Endothelial cell of umbilical vein (primary cell): ENCODE data around the gene CYB5D1. TPM values are rescaled to one million over a fixed set of nuclear protein-coding genes. Genes with fewer than 3 reads are reported as not detected.
A peak's percentile ranks its signal among the peaks of the same experiment; 100 is the strongest.

Source experiments
- BruUV-seq: library from RNA; stranded (reverse); fragments of 400-500 nt; replicated peaks from 2 replicates; lab custom pipeline; 2021; lab: Mats Ljungman, UMichigan
- CTCF ChIA-PET: fragments of 300-600, 350-600 bp; sonication (Branson Sonifier 250); formaldehyde crosslinking; loops from one replicate; lab custom pipeline; 2021; ENCODE audit warnings: antibody characterized with exemption, inconsistent platforms; lab: Charles Lee
- POLR2A ChIA-PET: fragments of 300-600, 350-600 bp; sonication (Branson Sonifier 250); formaldehyde crosslinking; loops from one replicate; lab custom pipeline; 2021; ENCODE audit warnings: antibody characterized with exemption, inconsistent platforms; lab: Charles Lee
- DNase-seq: peaks from one replicate; pipeline ENCODE4 v3.0.0-alpha.2; 2011; ENCODE audit warnings: low read depth, low spot score
- FAIRE-seq: peaks from 2 replicates; lab custom pipeline; 2011; peaks lifted over from hg19 to GRCh38; lab: Jason Lieb, UNC
- H2AFZ ChIP-seq: 2 replicates; pipeline ENCODE4 v1.6.0; 2012; ENCODE audit warnings: low read depth, low read length, control low read depth, inconsistent platforms
- H3K27ac ChIP-seq: 2 replicates; pipeline ENCODE4 v1.5.1; 2011; ENCODE audit warnings: low read depth, mild to moderate bottlenecking, control low read depth, low read length, moderate library complexity; ENCODE audit not compliant: insufficient read depth
- H3K27me3 ChIP-seq, 2 experiments: 2 replicates each; pipeline versions ENCODE4 v1.6.0 to v1.6.1; 2011; ENCODE audit warnings: low read length in 2 of 2, mixed read lengths in 1 of 2; ENCODE audit not compliant: control insufficient read depth in 2 of 2, insufficient read depth in 2 of 2
- H3K36me3 ChIP-seq, 2 experiments: 2 replicates in 1 of 2; 3 replicates in 1 of 2; pipeline ENCODE4 v1.5.1; 2011; ENCODE audit warnings: low read length in 2 of 2, mild to moderate bottlenecking in 1 of 2, moderate library complexity in 1 of 2; ENCODE audit not compliant: control insufficient read depth in 2 of 2, insufficient read depth in 2 of 2; ENCODE audit errors: extremely low read depth in 1 of 2
- H3K4me1 ChIP-seq: 3 replicates; pipeline ENCODE4 v1.5.1; 2011; ENCODE audit warnings: mild to moderate bottlenecking, low read length; ENCODE audit not compliant: control insufficient read depth, insufficient read depth; ENCODE audit errors: extremely low read depth
- H3K4me2 ChIP-seq: 2 replicates; pipeline ENCODE4 v1.6.1; 2011; ENCODE audit warnings: low read length, control low read depth, mixed read lengths; ENCODE audit not compliant: insufficient read depth
- H3K4me3 ChIP-seq, 3 experiments: fragments of 200-600 bp in 1 of 3; sonication (generic), shearing (Covaris generic) in 1 of 3; replicated peaks in 1 of 3; 2 replicates each; pipeline ENCODE4 v1.5.1; 2011 to 2016; ENCODE audit warnings: control low read depth in 3 of 3, low read length in 3 of 3, mild to moderate bottlenecking in 2 of 3, inconsistent platforms in 1 of 3, low read depth in 1 of 3, moderate library complexity in 1 of 3; ENCODE audit not compliant: insufficient read depth in 1 of 3
- H3K79me2 ChIP-seq: 2 replicates; pipeline ENCODE4 v1.6.0; 2012; ENCODE audit warnings: low read length, inconsistent platforms; ENCODE audit not compliant: control insufficient read depth, insufficient read depth
- H3K9ac ChIP-seq: replicated peaks from 2 replicates; pipeline ENCODE3; 2011; ENCODE audit warnings: low read length, control low read depth; ENCODE audit not compliant: insufficient read depth; ENCODE audit errors: extremely low read depth
- H3K9me1 ChIP-seq: replicated peaks from 3 replicates; pipeline ENCODE4 v1.6.0; 2011; ENCODE audit warnings: mild to moderate bottlenecking, low read length; ENCODE audit not compliant: control insufficient read depth, insufficient read depth; ENCODE audit errors: extremely low read depth
- H3K9me3 ChIP-seq: replicated peaks from 2 replicates; pipeline ENCODE4 v1.5.1; 2012; ENCODE audit warnings: low read length, inconsistent platforms; ENCODE audit not compliant: control insufficient read depth, insufficient read depth
- H4K20me1 ChIP-seq: replicated peaks from 2 replicates; pipeline ENCODE3; 2011; ENCODE audit warnings: mild to moderate bottlenecking, low read length; ENCODE audit not compliant: control insufficient read depth, insufficient read depth; ENCODE audit errors: extremely low read depth
- CTCF ChIP-seq, 2 donors: IDR thresholded peaks; 1 replicate in 1 of 2; 2 replicates in 1 of 2; pipeline ENCODE4 v1.5.1; 2011; ENCODE audit warnings: low read length in 2 of 2, mild to moderate bottlenecking in 2 of 2, moderate library complexity in 2 of 2, control low read depth in 1 of 2, inconsistent platforms in 1 of 2, low read depth in 1 of 2; ENCODE audit not compliant: insufficient read depth in 1 of 2; ENCODE audit errors: extremely low read depth in 1 of 2
- EZH2 ChIP-seq: IDR thresholded peaks from 2 replicates; pipeline ENCODE4 v1.6.1; 2012; ENCODE audit warnings: borderline replicate concordance, low read depth, mild to moderate bottlenecking, moderate library complexity, low read length, inconsistent platforms; ENCODE audit not compliant: severe bottlenecking
- FOS ChIP-seq: IDR thresholded peaks from 2 replicates; pipeline ENCODE4 v1.6.1; 2011; ENCODE audit warnings: mild to moderate bottlenecking, low read length, moderate library complexity, borderline replicate concordance; ENCODE audit not compliant: insufficient read depth
- GATA2 ChIP-seq: IDR thresholded peaks from 2 replicates; pipeline ENCODE4 v1.7.0; 2011; ENCODE audit warnings: low read depth, mild to moderate bottlenecking, moderate library complexity, mixed read lengths, low read length; ENCODE audit not compliant: insufficient read length, insufficient read depth
- JUN ChIP-seq: IDR thresholded peaks from 2 replicates; pipeline ENCODE4 v1.6.1; 2011; ENCODE audit warnings: borderline replicate concordance, low read depth; ENCODE audit not compliant: insufficient read length, insufficient read depth
- MAX ChIP-seq: IDR thresholded peaks from 2 replicates; pipeline ENCODE4 v1.6.1; 2011; ENCODE audit not compliant: insufficient read depth, insufficient read length
- MYC ChIP-seq: IDR thresholded peaks from one replicate; pipeline ENCODE4 v1.6.1; 2011; ENCODE audit warnings: mild to moderate bottlenecking, low read depth, low read length
- POLR2A ChIP-seq: IDR thresholded peaks from 2 replicates; pipeline ENCODE4 v1.6.1; 2012; ENCODE audit warnings: low read depth, mild to moderate bottlenecking, control low read depth, low read length
- POLR2AphosphoS5 ChIP-seq: IDR thresholded peaks from 2 replicates; pipeline ENCODE4 v1.6.1; 2012; ENCODE audit warnings: low read depth, mild to moderate bottlenecking, control low read depth, low read length, moderate library complexity; ENCODE audit not compliant: insufficient read depth
- dilution Hi-C: fragments of 300-500 bp; cut with MboI; formaldehyde crosslinking; loops from one replicate; pipeline ENCODE4 v1.15.0; 2019; ENCODE audit warnings: low sequenced_read_pairs; ENCODE audit not compliant: extremely low pct_ligation_motif_present
- intact Hi-C: fragments of 100-400 bp; cut with micrococcal nuclease; formaldehyde crosslinking; loops from one replicate; pipeline ENCODE4 v1.10.0; 2022
- polyA plus RNA-seq, 4 experiments: library from polyadenylated mRNA; depleted of rRNA in 3 of 4; stranded (reverse) in 3 of 4; unstranded in 1 of 4; fragments of >200 nt; gene quantifications; 2 replicates each; pipeline versions ENCODE4 v1.2.1 to v1.2.3, GENCODE V29; 2011 to 2012; ENCODE audit warnings: missing spikeins in 1 of 4
- total RNA-seq: library from RNA; stranded (reverse); gene quantifications from 2 replicates; pipeline ENCODE4 v1.2.3, GENCODE V29; 2021

The CYB5D1 gene
- total and polyA plus RNA-seq, 2 donors (not counting 3 experiments of a cell fraction or from before 2014, with no cell fraction given): 9.4 to 18.1 TPM

- peaks cover 0 to 3% of the 10 kb centered on the region in 2 experiments for H3K27me3 ChIP-seq
- H3K9me1 ChIP-seq: no peaks in the 10 kb centered on the region
- dilution Hi-C loops (no loop called here), intact Hi-C loops (loop anchor here (1.0 kb wide), 2 partner anchors 17 to 53 kb away; no protein-coding TSS in a partner anchor)
- H3K4me1 ChIP-seq: peaks cover 32% of the 10 kb centered on the region
- H3K9ac ChIP-seq: peak overlapping the region; percentile 96
- BruUV-seq: no TSS peak
- no peaks in the 10 kb centered on the region for H3K36me3 ChIP-seq
- H3K79me2 ChIP-seq: no peaks in the 10 kb centered on the region
- FAIRE-seq (no peak), DNase-seq (no peak)
- no peaks in the 10 kb centered on the region for H3K9me3 ChIP-seq
- H3K4me2 ChIP-seq: peak overlapping the region; percentile 79
- H2AFZ ChIP-seq: peak overlapping the region; percentile 68
- TF ChIP-seq JUN: no peak
- TF ChIP-seq MYC: no peak
- no peak for TF ChIP-seq MAX
- TF ChIP-seq POLR2A: no peak
- no peaks in the 10 kb centered on the region for H4K20me1 ChIP-seq
- H3K27ac ChIP-seq: peak overlapping the region; percentile 94
- H3K4me3 ChIP-seq: peak overlapping the region; percentile 34 to 64 (median 61)
- ChIA-PET CTCF (interaction anchor here (0.8 to 5.8 kb wide), 20 partner anchors 9 to 226 kb away, joined by 3 to 32 read pairs (median 4); partner anchors contain the start of genes CHD3, CYB5D1, NAA38 and TMEM88), POLR2A (interaction anchor here (1.6 kb wide), 1 partner anchor 10 kb away, joined by 6 read pairs; no protein-coding TSS in a partner anchor)
These were observed 23.3 kb upstream of the CYB5D1 start for GRCh38 chr17:7834542-7834956.

GRCh38 chr17:7834957-7835813 is 22.6 kb upstream of the CYB5D1 start:
- Histone ChIP-seq H3K9ac (peak overlapping the region; percentile 96), H3K4me1 (peaks cover 32% of the 10 kb centered on the region), H3K27ac (peak overlapping the region; percentile 94), H3K9me3 (no peaks in the 10 kb centered on the region), H3K4me2 (peak overlapping the region; percentile 91), H3K4me3 (peak overlapping the region; percentile 34 to 52 (median 46)), H4K20me1 (no peaks in the 10 kb centered on the region), H3K36me3 (peaks cover 0 to 2% of the 10 kb centered on the region in 2 experiments), H3K9me1 (no peaks in the 10 kb centered on the region), H3K79me2 (no peaks in the 10 kb centered on the region), H3K27me3 (peaks cover 0 to 3% of the 10 kb centered on the region in 2 experiments), H2AFZ (peak overlapping the region; percentile 68)
- dilution Hi-C loops: no loop called here
- POLR2A ChIA-PET: interaction anchor here (1.6 kb wide), 1 partner anchor 9 kb away, joined by 6 read pairs; no protein-coding TSS in a partner anchor
- CTCF ChIA-PET: interaction anchor here (0.8 to 5.8 kb wide), 24 partner anchors 8 to 225 kb away, joined by 3 to 32 read pairs (median 4); partner anchors contain the start of genes CHD3, CYB5D1, NAA38 and TMEM88
- peak; percentile 99 for FAIRE-seq
- TF ChIP-seq MYC (peak; percentile 80), FOS (no peak), POLR2A (no peak), JUN (no peak), GATA2 (no peak), POLR2AphosphoS5 (peak; percentile 58), MAX (peak; percentile 88), CTCF (IDR thresholded peaks at IDR 0.05; ENCODE audit: extremely low read depth in 1 of 2, insufficient read depth in 1 of 2, low read depth in 1 of 2, low read length in 2 of 2) (peak; percentile 65 to 92), EZH2 (no peak)
- peak; percentile 100 for DNase-seq
- intact Hi-C loops: loop anchor here (1.0 to 5.0 kb wide), 6 partner anchors 9 to 263 kb away; partner anchors contain the start of gene NAA38
- TSS peak; percentile 50 for BruUV-seq
